Karpas-422 (cell line): ENCODE data around the gene ARL4A. TPM values are rescaled to one million over a fixed set of nuclear protein-coding genes. Genes with fewer than 3 reads are reported as not detected.

Experiments
- DNase-seq: peaks from one replicate; pipeline ENCODE4 v3.0.0-alpha.2; 2015
- H2AFZ ChIP-seq: fragments of 200-600 bp; sonication (generic); 2 replicates; pipeline ENCODE4 v1.6.1; 2014; ENCODE audit warnings: antibody characterized with exemption, low read length, mixed read lengths
- H3K27ac ChIP-seq: fragments of 200-600 bp; sonication (generic); 2 replicates; pipeline ENCODE4 v1.5.1; 2014; ENCODE audit warnings: mild to moderate bottlenecking, low read length, moderate library complexity
- H3K27me3 ChIP-seq: fragments of 200-600 bp; sonication (generic); 2 replicates; pipeline ENCODE4 v1.6.1; 2014; ENCODE audit warnings: low read length, mixed read lengths
- H3K36me3 ChIP-seq: fragments of 200-600 bp; sonication (generic); 2 replicates; pipeline ENCODE4 v1.6.1; 2014; ENCODE audit warnings: low read length, mixed read lengths; ENCODE audit not compliant: insufficient read depth
- H3K4me1 ChIP-seq: fragments of 200-600 bp; sonication (generic); 2 replicates; pipeline ENCODE4 v1.6.1; 2014; ENCODE audit warnings: mild to moderate bottlenecking, low read length, mixed read lengths
- H3K4me2 ChIP-seq: fragments of 200-600 bp; sonication (generic); 2 replicates; pipeline ENCODE4 v1.6.1; 2014; ENCODE audit warnings: low read length, low read depth, mild to moderate bottlenecking; ENCODE audit not compliant: poor library complexity, severe bottlenecking
- H3K4me3 ChIP-seq: fragments of 200-600 bp; sonication (generic); 2 replicates; pipeline ENCODE4 v1.5.1; 2014; ENCODE audit warnings: mild to moderate bottlenecking, antibody characterized with exemption, low read length, mixed read lengths
- H3K79me2 ChIP-seq: fragments of 200-600 bp; sonication (generic); 2 replicates; pipeline ENCODE4 v1.6.1; 2014; ENCODE audit warnings: mild to moderate bottlenecking, low read length, mixed read lengths
- H3K9ac ChIP-seq: fragments of 200-600 bp; sonication (generic); 2 replicates; pipeline ENCODE4 v1.6.0; 2014; ENCODE audit warnings: low read length
- H3K9me2 ChIP-seq: fragments of 200-600 bp; sonication (generic), shearing (Covaris generic); replicated peaks from 2 replicates; pipeline ENCODE4 v1.6.0; 2014; ENCODE audit warnings: mild to moderate bottlenecking, low read length, moderate library complexity; ENCODE audit not compliant: insufficient read depth
- H3K9me3 ChIP-seq: fragments of 300-700, 200-600 bp; sonication (generic); 2 replicates; pipeline ENCODE4 v1.6.1; 2014; ENCODE audit warnings: low read length, mixed read lengths
- H4K20me1 ChIP-seq: fragments of 200-600 bp; sonication (generic); 2 replicates; pipeline ENCODE4 v1.6.1; 2014; ENCODE audit warnings: mild to moderate bottlenecking, antibody characterized with exemption, low read length, low read depth; ENCODE audit not compliant: insufficient read depth
- total RNA-seq: library from RNA; depleted of rRNA; stranded (reverse); fragments of >200 nt; shearing (Covaris generic); gene quantifications from 2 replicates; pipeline ENCODE4 v1.2.3, GENCODE V29; 2014; ENCODE audit warnings: low replicate concordance

Gene ARL4A
- total RNA-seq, 1 experiment from 2014 or later: not detected

DNA sequence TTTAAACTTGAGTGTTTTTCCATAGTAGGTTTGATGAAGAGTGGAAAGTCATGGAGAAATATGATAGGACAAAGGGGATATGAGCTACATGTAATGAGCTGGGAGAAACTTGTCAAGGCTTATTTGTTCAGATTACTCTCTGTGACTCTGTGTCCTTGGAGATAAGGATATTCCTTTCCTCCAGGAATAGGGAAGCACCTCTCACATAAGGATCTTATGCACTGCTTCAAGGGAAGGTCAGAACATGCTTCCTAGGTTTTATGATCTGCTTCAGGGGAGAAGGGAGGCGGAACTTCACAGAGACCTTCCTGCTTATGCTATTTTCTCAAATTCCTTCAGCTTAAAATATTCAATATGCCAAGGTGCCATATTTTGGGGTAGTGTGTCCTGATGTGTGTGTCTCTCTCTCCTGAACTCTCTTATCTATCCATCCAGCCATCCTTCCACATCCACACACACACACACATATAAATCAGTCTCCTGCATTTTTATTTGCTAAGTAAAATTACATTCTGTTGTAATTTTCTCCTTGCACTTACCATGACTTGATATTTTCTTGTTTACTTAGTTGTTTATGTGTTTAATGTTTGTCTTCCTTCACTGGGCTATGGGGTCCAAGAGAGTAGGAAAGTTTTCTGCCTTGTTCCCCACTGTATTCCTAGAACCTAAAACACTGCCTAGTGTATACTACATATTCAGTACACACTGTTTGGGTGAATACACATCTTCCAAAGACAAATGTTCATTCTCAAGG lies 26.4 kb downstream of the ARL4A start:
- H3K9ac ChIP-seq: no peak overlapping the region
- H3K9me3 ChIP-seq: no peaks in the 10 kb centered on the region
- no peak overlapping the region for H3K27ac ChIP-seq

DNA sequence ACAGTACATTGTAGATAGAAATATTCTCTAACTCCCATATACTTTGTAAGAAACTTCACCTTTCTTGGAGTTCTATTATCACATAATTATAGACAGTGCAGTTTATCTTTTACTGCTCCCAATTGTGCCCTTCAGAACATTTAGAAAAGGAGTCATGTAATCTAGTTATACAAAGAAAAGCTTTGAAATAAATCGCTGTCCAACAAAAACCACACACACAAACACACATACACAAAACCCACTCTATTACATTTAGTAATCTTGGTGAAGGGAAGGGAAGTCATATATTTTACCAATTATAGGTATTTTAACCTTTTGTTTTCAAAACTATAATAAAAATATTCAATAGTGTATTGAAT lies 26.9 kb downstream of the ARL4A start:
- Histone ChIP-seq H3K27ac (no peak overlapping the region), H2AFZ (no peak overlapping the region)

More for the DNA sequence above, 26.4 kb downstream of the ARL4A start:
- no peaks in the 10 kb centered on the region for H4K20me1 ChIP-seq
- H3K4me1 ChIP-seq: no peaks in the 10 kb centered on the region
- H3K27me3 ChIP-seq: no peaks in the 10 kb centered on the region
- H3K79me2 ChIP-seq: no peaks in the 10 kb centered on the region
- no peaks in the 10 kb centered on the region for H3K36me3 ChIP-seq
- no peak for DNase-seq
- H2AFZ ChIP-seq: no peak overlapping the region
- no peak overlapping the region for H3K4me2 ChIP-seq
- H3K4me3 ChIP-seq: no peak overlapping the region
- no peaks in the 10 kb centered on the region for H3K9me2 ChIP-seq

GRCh38 chr7:12715372-12716133 lies 28.1 kb downstream of the ARL4A start:
- Histone ChIP-seq H3K9me3 (no peaks in the 10 kb centered on the region), H3K4me2 (no peak overlapping the region), H3K27ac (no peak overlapping the region), H3K27me3 (no peaks in the 10 kb centered on the region), H3K4me3 (no peak overlapping the region), H3K9me2 (no peaks in the 10 kb centered on the region), H2AFZ (no peak overlapping the region), H3K36me3 (no peaks in the 10 kb centered on the region), H3K9ac (no peak overlapping the region), H4K20me1 (no peaks in the 10 kb centered on the region), H3K4me1 (no peaks in the 10 kb centered on the region), H3K79me2 (no peaks in the 10 kb centered on the region)
- no peak for DNase-seq

More for the DNA sequence above, 26.9 kb downstream of the ARL4A start:
- Histone ChIP-seq H3K4me3 (no peak overlapping the region), H3K36me3 (no peaks in the 10 kb centered on the region), H3K27me3 (no peaks in the 10 kb centered on the region), H3K4me2 (no peak overlapping the region), H4K20me1 (no peaks in the 10 kb centered on the region), H3K9me2 (no peaks in the 10 kb centered on the region), H3K9me3 (no peaks in the 10 kb centered on the region), H3K4me1 (no peaks in the 10 kb centered on the region), H3K79me2 (no peaks in the 10 kb centered on the region), H3K9ac (no peak overlapping the region)
- DNase-seq: no peak

GRCh38 chr7:12716134-12716681 lies 28.8 kb downstream of the ARL4A start:
- no peaks in the 10 kb centered on the region for H3K4me1 ChIP-seq
- H3K9me3 ChIP-seq: no peaks in the 10 kb centered on the region
- no peak overlapping the region for H3K4me2 ChIP-seq
- no peak overlapping the region for H3K4me3 ChIP-seq
- DNase-seq: no peak
- H2AFZ ChIP-seq: no peak overlapping the region
- H3K36me3 ChIP-seq: no peaks in the 10 kb centered on the region
- H3K27me3 ChIP-seq: no peaks in the 10 kb centered on the region
- no peaks in the 10 kb centered on the region for H4K20me1 ChIP-seq
- H3K9ac ChIP-seq: no peak overlapping the region
- no peaks in the 10 kb centered on the region for H3K9me2 ChIP-seq
- no peaks in the 10 kb centered on the region for H3K79me2 ChIP-seq
- no peak overlapping the region for H3K27ac ChIP-seq

DNA sequence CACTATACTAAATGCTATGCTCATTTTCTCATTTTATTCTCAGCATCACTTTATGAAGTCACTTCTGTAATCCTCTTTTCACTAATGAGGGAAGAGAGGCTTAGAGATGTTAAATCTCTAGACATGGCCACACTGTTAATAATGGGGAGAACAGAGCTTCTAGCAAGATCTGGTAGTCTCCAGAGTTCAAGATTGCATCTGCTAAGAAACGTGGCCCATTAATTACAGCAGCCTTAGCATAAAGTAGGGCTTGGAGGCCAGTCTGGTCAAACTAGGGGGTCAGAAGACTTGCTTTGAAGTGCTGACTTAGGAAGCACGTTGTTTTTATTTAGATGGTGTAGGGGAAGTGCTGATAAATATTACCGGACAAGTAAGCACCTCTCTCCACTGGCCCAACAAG lies 29.3 kb downstream of the ARL4A start:
- H3K4me2 ChIP-seq: no peak overlapping the region
- H3K79me2 ChIP-seq: no peaks in the 10 kb centered on the region
- no peak for DNase-seq
- H3K9me3 ChIP-seq: no peaks in the 10 kb centered on the region
- no peaks in the 10 kb centered on the region for H3K27me3 ChIP-seq
- no peak overlapping the region for H2AFZ ChIP-seq
- no peak overlapping the region for H3K9ac ChIP-seq
- H3K4me1 ChIP-seq: no peaks in the 10 kb centered on the region
- H3K4me3 ChIP-seq: no peak overlapping the region
- no peaks in the 10 kb centered on the region for H3K9me2 ChIP-seq
- H3K27ac ChIP-seq: no peak overlapping the region
- no peaks in the 10 kb centered on the region for H3K36me3 ChIP-seq
- no peaks in the 10 kb centered on the region for H4K20me1 ChIP-seq

DNA sequence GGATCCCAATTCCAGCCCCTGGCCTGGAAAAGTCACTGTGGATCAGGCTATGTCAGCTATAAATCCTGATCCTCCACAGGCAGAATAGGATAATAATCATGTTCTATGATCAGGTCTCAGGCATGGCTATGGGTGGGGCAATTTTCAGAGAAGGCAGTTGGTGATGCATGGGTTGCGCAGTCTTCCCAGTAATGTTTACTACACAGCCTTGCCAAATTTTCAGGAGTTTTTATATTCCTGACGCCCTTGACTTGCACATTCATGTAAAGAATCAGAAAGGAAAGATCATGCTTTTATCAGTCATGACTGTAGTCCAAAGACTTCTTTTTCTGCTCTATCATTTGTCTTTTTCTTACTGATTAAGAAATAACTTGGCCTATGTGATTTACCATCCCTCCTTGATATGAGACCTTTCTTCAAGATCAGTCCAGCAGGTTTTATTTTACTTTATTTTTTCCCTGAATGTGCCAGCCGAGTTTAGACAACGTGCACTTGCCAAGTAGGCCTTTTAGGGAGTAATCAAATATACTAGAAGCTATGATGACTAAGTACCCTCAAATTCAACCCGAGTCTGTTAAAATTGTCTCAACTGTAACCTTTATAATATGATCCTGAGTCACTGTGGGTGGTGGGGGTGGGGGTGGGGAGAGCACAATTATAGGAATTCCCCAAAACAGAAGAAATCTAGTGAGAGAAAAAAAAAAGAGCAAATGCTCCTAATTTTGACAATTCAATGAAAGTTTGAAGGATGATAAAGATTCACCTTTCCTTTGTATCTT lies 31.9 kb downstream of the ARL4A start:
- H3K4me2 ChIP-seq: no peak overlapping the region
- no peaks in the 10 kb centered on the region for H3K27me3 ChIP-seq
- no peak overlapping the region for H3K27ac ChIP-seq
- H3K9me2 ChIP-seq: no peaks in the 10 kb centered on the region
- no peak overlapping the region for H3K4me3 ChIP-seq
- no peak for DNase-seq
- no peak overlapping the region for H3K9ac ChIP-seq
- no peaks in the 10 kb centered on the region for H3K79me2 ChIP-seq
- no peaks in the 10 kb centered on the region for H3K36me3 ChIP-seq
- H3K4me1 ChIP-seq: no peaks in the 10 kb centered on the region
- no peaks in the 10 kb centered on the region for H3K9me3 ChIP-seq
- no peaks in the 10 kb centered on the region for H4K20me1 ChIP-seq
- H2AFZ ChIP-seq: no peak overlapping the region

DNA sequence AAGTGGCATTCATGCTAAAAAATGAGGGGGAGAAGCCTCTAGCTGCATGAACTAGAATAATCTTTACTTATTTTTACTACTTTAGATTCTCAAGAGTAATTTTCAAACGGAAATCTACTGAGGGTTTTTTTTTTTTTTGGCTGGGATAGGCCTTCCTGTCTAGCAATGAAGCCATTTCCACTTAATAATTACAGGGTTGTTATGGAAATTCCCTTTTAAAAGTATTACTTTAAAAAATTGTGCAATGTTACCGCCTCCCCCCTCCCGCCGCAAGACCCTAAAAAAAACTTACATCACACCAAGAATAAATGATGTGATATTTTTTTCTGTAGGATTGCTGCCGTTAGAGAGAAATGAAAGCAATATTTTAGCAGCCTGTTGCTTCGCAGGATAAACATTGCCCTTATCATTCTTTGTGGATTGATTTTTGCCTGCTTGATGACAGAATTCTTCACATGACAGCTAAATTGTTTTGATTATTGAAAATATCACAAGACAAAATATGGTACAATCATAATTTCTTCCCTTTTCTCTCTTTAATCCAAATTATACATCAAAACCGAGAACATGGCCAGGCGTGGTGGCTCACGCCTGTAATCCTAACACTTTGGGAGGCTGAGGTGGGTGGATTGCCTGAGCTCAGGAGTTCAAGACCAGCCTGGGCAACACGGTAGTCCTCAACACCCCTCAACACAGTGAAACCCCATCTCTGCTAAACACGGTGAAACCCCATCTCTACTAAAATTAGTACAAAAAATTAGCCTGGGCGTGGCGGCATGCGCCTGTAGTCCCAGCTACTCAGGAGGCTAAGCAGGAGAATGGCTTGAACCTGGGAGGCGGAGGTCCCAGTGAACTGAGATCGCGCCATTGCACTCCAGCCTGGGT lies 32.8 kb downstream of the ARL4A start:
- Histone ChIP-seq H4K20me1 (no peaks in the 10 kb centered on the region), H3K9ac (no peak overlapping the region), H2AFZ (no peak overlapping the region), H3K4me1 (no peaks in the 10 kb centered on the region), H3K9me2 (no peaks in the 10 kb centered on the region), H3K9me3 (no peaks in the 10 kb centered on the region), H3K27me3 (no peaks in the 10 kb centered on the region), H3K4me3 (no peak overlapping the region), H3K4me2 (no peak overlapping the region), H3K27ac (no peak overlapping the region), H3K36me3 (no peaks in the 10 kb centered on the region), H3K79me2 (no peaks in the 10 kb centered on the region)
- DNase-seq: no peak
